Fibroblast of lung (primary cell): Measurements from ENCODE around the gene TRIM37. TPM values are rescaled to one million over a fixed set of nuclear protein-coding genes. Genes with fewer than 3 reads are reported as not detected.

Experiments used
- DNase-seq, 2 donors: peaks; one replicate each; pipeline versions ENCODE4 v3.0.0 to v3.0.0-alpha.2; 2010; ENCODE audit warnings: low read depth in 2 of 2
- H2AFZ ChIP-seq: 2 replicates; pipeline ENCODE4 v1.5.1; 2012; ENCODE audit warnings: low read length, control low read depth, inconsistent platforms
- H3K27ac ChIP-seq: 2 replicates; pipeline ENCODE4 v1.5.1; 2011; ENCODE audit warnings: low read length, control low read depth; ENCODE audit not compliant: insufficient read depth
- H3K27me3 ChIP-seq: 2 replicates; pipeline ENCODE4 v1.5.1; 2011; ENCODE audit warnings: mild to moderate bottlenecking, low read length; ENCODE audit not compliant: control insufficient read depth, insufficient read depth
- H3K36me3 ChIP-seq: 2 replicates; pipeline ENCODE4 v1.5.1; 2011; ENCODE audit warnings: low read length; ENCODE audit not compliant: control insufficient read depth, insufficient read depth
- H3K4me1 ChIP-seq: 2 replicates; pipeline ENCODE4 v1.5.1; 2011; ENCODE audit warnings: low read length; ENCODE audit not compliant: control insufficient read depth, insufficient read depth; ENCODE audit errors: extremely low read depth
- H3K4me2 ChIP-seq: 2 replicates; pipeline ENCODE4 v1.5.1; 2011; ENCODE audit warnings: low read length, control low read depth; ENCODE audit not compliant: insufficient read depth; ENCODE audit errors: extremely low read depth
- H3K4me3 ChIP-seq, 4 experiments: fragments of 200-600 bp in 1 of 4; sonication (generic) in 1 of 4; replicated peaks in 1 of 4; 2 replicates each; pipeline ENCODE4 v1.5.1; 2011 to 2016; ENCODE audit warnings: low read length in 4 of 4, low read depth in 3 of 4, mild to moderate bottlenecking in 3 of 4, control low read depth in 2 of 4, inconsistent platforms in 1 of 4, mixed read lengths in 1 of 4; ENCODE audit not compliant: insufficient read depth in 1 of 4; ENCODE audit errors: control extremely low read depth in 1 of 4
- H3K79me2 ChIP-seq: 2 replicates; pipeline ENCODE4 v1.5.1; 2012; ENCODE audit warnings: mild to moderate bottlenecking, low read length, inconsistent platforms; ENCODE audit not compliant: control insufficient read depth, insufficient read depth
- H3K9ac ChIP-seq: 2 replicates; pipeline ENCODE4 v1.5.1; 2011; ENCODE audit warnings: mild to moderate bottlenecking, low read length, control low read depth; ENCODE audit not compliant: insufficient read depth
- H3K9me3 ChIP-seq: 2 replicates; pipeline ENCODE4 v1.5.1; 2012; ENCODE audit warnings: low read depth, low read length; ENCODE audit not compliant: control insufficient read depth, insufficient read depth
- H4K20me1 ChIP-seq: 2 replicates; pipeline ENCODE4 v1.5.1; 2011; ENCODE audit warnings: low read length; ENCODE audit not compliant: control insufficient read depth, insufficient read depth; ENCODE audit errors: extremely low read depth
- CTCF ChIP-seq, 2 donors: IDR thresholded peaks in 1 of 2; conservative IDR thresholded peaks in 1 of 2; 1 replicate in 1 of 2; 2 replicates in 1 of 2; pipeline ENCODE4 v1.5.1; 2011 to 2012; ENCODE audit warnings: low read length in 2 of 2, control low read depth in 1 of 2, inconsistent platforms in 1 of 2, low read depth in 1 of 2, mild to moderate bottlenecking in 1 of 2
- EZH2 ChIP-seq: IDR thresholded peaks from 2 replicates; pipeline ENCODE4 v1.5.1; 2012; ENCODE audit warnings: low read length, control low read depth, mild to moderate bottlenecking; ENCODE audit errors: missing control alignments
- polyA plus RNA-seq, 2 donors: library from polyadenylated mRNA; depleted of rRNA in 1 of 2; stranded (reverse) in 1 of 2; unstranded in 1 of 2; fragments of >200 nt; gene quantifications; 2 replicates each; pipeline ENCODE4 v1.2.1, GENCODE V29; 2011 to 2012; ENCODE audit warnings: missing spikeins in 1 of 2
- total RNA-seq: library from RNA; depleted of rRNA; stranded (reverse); fragments of >200 nt; gene quantifications from 2 replicates; pipeline ENCODE4 v1.2.1, GENCODE V29; 2014

Gene TRIM37
- total and polyA plus RNA-seq, 2 donors (not counting 1 experiment from before 2014, with no cell fraction given), result 29.3 to 55.3 TPM

- Histone ChIP-seq H4K20me1 (no peaks in the 10 kb centered on the region), H3K27me3 (no peaks in the 10 kb centered on the region), H3K36me3 (no peaks in the 10 kb centered on the region), H3K79me2 (no peaks in the 10 kb centered on the region), H3K4me2 (no peak overlapping the region), H3K9me3 (no peaks in the 10 kb centered on the region), H3K4me3 (no peak overlapping the region), H3K27ac (no peak overlapping the region), H3K4me1 (no peaks in the 10 kb centered on the region), H3K9ac (no peak overlapping the region), H2AFZ (no peak overlapping the region)
- no peak for TF ChIP-seq EZH2
- TF ChIP-seq CTCF (conservative IDR thresholded peaks at IDR 0.05 in 1 of 2, IDR thresholded peaks at IDR 0.05 in 1 of 2; ENCODE audit: low read depth in 1 of 2, low read length in 2 of 2), result no peak
- DNase-seq, result no peak
These were observed 36.8 kb downstream of the TRIM37 start for GRCh38 chr17:59069856-59070255.

- DNase-seq, result no peak
These were observed 38.9 kb downstream of the TRIM37 start for GRCh38 chr17:59067756-59068155.

GRCh38 chr17:59067340-59067739 lies 39.3 kb downstream of the TRIM37 start:
- TF ChIP-seq CTCF (conservative IDR thresholded peaks at IDR 0.05 in 1 of 2, IDR thresholded peaks at IDR 0.05 in 1 of 2; ENCODE audit: low read depth in 1 of 2, low read length in 2 of 2) (no peak), EZH2 (no peak)
- H3K4me1 ChIP-seq, result no peaks in the 10 kb centered on the region
- H3K4me3 ChIP-seq, result no peak overlapping the region
- no peak overlapping the region for H2AFZ ChIP-seq
- no peak for DNase-seq
- H3K79me2 ChIP-seq, result no peaks in the 10 kb centered on the region
- no peaks in the 10 kb centered on the region for H4K20me1 ChIP-seq
- H3K9ac ChIP-seq, result no peak overlapping the region
- no peaks in the 10 kb centered on the region for H3K27me3 ChIP-seq
- H3K9me3 ChIP-seq, result no peaks in the 10 kb centered on the region
- H3K36me3 ChIP-seq, result no peaks in the 10 kb centered on the region
- no peak overlapping the region for H3K27ac ChIP-seq
- no peak overlapping the region for H3K4me2 ChIP-seq

More at GRCh38 chr17:59067756-59068155, 38.9 kb downstream of the TRIM37 start:
- Histone ChIP-seq H3K79me2 (no peaks in the 10 kb centered on the region), H3K4me1 (no peaks in the 10 kb centered on the region), H3K27ac (no peak overlapping the region), H3K4me3 (no peak overlapping the region), H3K36me3 (no peaks in the 10 kb centered on the region), H3K9ac (no peak overlapping the region), H3K4me2 (no peak overlapping the region), H2AFZ (no peak overlapping the region), H3K27me3 (no peaks in the 10 kb centered on the region), H3K9me3 (no peaks in the 10 kb centered on the region), H4K20me1 (no peaks in the 10 kb centered on the region)
- TF ChIP-seq CTCF (conservative IDR thresholded peaks at IDR 0.05 in 1 of 2, IDR thresholded peaks at IDR 0.05 in 1 of 2; ENCODE audit: low read depth in 1 of 2, low read length in 2 of 2) (no peak), EZH2 (no peak)
